Measurements from ENCODE around the gene MEF2D. TPM values are rescaled to one million over a fixed set of nuclear protein-coding genes. Genes with fewer than 3 reads are reported as not detected.

The MEF2D gene
- polyA plus RNA-seq, 1 experiment, result 9.9 TPM

DNA sequence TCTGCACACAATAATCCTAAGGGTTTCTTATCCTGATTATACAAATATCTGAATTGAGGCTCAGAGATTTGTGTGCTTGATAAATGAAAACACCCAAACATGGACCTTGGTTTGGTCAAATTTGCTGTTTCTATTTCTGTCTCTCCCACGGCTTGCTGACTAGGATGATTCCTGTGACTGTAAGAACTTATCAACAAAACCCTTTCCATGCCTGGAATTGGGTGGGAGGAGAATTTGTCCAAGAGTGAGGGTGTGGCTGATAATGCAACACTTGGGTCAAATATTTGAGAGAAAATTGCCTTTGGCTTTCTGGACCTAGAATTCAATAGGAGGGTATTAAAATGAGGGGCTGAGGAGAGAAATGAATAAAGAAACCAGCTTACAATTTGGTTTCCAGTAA, 83.6 kb downstream of the MEF2D start:
- POLR2A ChIA-PET, result no interaction called here
- DNase-seq (ENCODE audit: low read depth, low spot score), result no peak
- Histone ChIP-seq H3K9me3 (ENCODE audit: control insufficient read depth, insufficient read depth, low read length) (peaks cover 8% of the 10 kb centered on the region; the same call in 1 of the 2 replicates), H3K27me3 (ENCODE audit: control insufficient read depth, insufficient read depth, low read length) (peaks cover 64% of the 10 kb centered on the region), H3K4me3 (ENCODE audit: low read depth, low read length) (no peak overlapping the region), H3K27ac (ENCODE audit: low read depth, low read length) (no peak overlapping the region)
- CTCF ChIA-PET, result interaction anchor here (1.6 kb wide), 1 partner anchor 31 kb away, joined by 9 read pairs; no protein-coding TSS in a partner anchor
- TF ChIP-seq CTCF (IDR thresholded peaks at IDR 0.05; ENCODE audit: low read depth, low read length), result no peak

DNA sequence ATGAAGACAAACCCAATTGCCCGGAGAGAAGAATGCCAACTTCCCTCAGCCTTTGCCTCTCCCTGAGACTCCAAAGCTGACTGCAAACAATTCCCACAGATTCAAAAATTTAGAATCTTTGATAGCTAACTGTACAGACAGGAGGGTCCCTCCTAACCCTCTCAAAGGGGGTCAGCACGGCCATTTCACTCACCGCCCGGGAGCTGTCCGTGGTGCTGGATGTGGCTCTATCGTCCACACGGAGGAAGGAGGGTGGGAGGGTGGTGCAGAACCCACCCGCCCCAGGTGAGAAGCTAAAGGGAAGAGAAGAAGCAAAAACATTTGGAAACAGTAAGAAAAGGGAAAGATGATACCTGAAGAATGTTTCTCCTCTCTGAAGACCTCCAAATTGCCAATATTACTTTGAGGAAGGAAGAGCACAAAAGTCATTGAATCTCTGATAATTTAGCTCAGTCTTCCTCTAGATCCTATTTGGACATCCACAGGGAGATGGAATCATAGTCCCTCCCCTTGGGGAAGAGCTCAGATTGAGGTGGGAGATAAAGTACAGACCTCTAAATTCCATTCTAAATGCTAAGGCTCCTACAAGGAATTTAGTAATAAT, 86.0 kb downstream of the MEF2D start:
- TF ChIP-seq CTCF (IDR thresholded peaks at IDR 0.05; ENCODE audit: low read depth, low read length), result no peak
- peaks cover 52% of the 10 kb centered on the region for H3K27me3 ChIP-seq (ENCODE audit: control insufficient read depth, insufficient read depth, low read length)
- no peak overlapping the region for H3K4me3 ChIP-seq (ENCODE audit: low read depth, low read length)
- no peak for DNase-seq (ENCODE audit: low read depth, low spot score)
- POLR2A ChIA-PET, result no interaction called here
- H3K9me3 ChIP-seq (ENCODE audit: control insufficient read depth, insufficient read depth, low read length), result no peaks in the 10 kb centered on the region; the same call in 1 of the 2 replicates
- H3K27ac ChIP-seq (ENCODE audit: low read depth, low read length), result no peak overlapping the region
- CTCF ChIA-PET, result interaction anchor here (1.0 to 2.6 kb wide), 3 partner anchors 29 to 194 kb away, joined by 3 to 14 read pairs (median 3); no protein-coding TSS in a partner anchor

Small RNA genes lying within 50 kb of the gene (small RNA-seq; reads per million reads assigned to genes)
- not detected for gene MIR9-1 (ENCODE audit: insufficient read length, low read depth)
- not detected for gene RF00019 (ENCODE audit: insufficient read length, low read depth)

Other genes with a start within 250 kb of the MEF2D start
- gene SMG5, start 217.9 kb downstream of the MEF2D start, polyA plus RNA-seq (2011; rRNA removed), result 20.8 and 27.8 TPM in 2 replicates
- 1.6 and 1.8 TPM in 2 replicates for gene TMEM79, start 216.4 kb downstream of the MEF2D start, polyA plus RNA-seq (2011; rRNA removed)
- 25.5 and 36.4 TPM in 2 replicates for gene GLMP, start 205.1 kb downstream of the MEF2D start, polyA plus RNA-seq (2011; rRNA removed)
- gene VHLL, start 201.5 kb downstream of the MEF2D start, polyA plus RNA-seq (2011; rRNA removed), result not detected in 2 replicates
- gene CCT3, start 162.5 kb downstream of the MEF2D start, polyA plus RNA-seq (2011; rRNA removed), result 314 and 359 TPM in 2 replicates
- gene TSACC, start 162.2 kb downstream of the MEF2D start, polyA plus RNA-seq (2011; rRNA removed), result 0.27 and 0.48 TPM in 2 replicates
- not detected in 2 replicates for gene RHBG, start 131.6 kb downstream of the MEF2D start, polyA plus RNA-seq (2011; rRNA removed)
- 6.2 and 6.3 TPM in 2 replicates for gene IQGAP3, start 71.8 kb upstream of the MEF2D start, polyA plus RNA-seq (2011; rRNA removed)
- gene TTC24, start 78.9 kb upstream of the MEF2D start, polyA plus RNA-seq (2011; rRNA removed), result not detected in 2 replicates
- 29.9 and 38.7 TPM in 2 replicates for gene NAXE, start 91.0 kb upstream of the MEF2D start, polyA plus RNA-seq (2011; rRNA removed)
- 23.1 and 27.6 TPM in 2 replicates for gene GPATCH4, start 100.7 kb upstream of the MEF2D start, polyA plus RNA-seq (2011; rRNA removed)
- gene HAPLN2, start 118.6 kb upstream of the MEF2D start, polyA plus RNA-seq (2011; rRNA removed), result not detected in 2 replicates
- gene BCAN, start 141.3 kb upstream of the MEF2D start, polyA plus RNA-seq (2011; rRNA removed), result 0.05 TPM in 1 of 2 replicates, not detected in the other
- 15.7 and 19.2 TPM in 2 replicates for gene NES, start 176.6 kb upstream of the MEF2D start, polyA plus RNA-seq (2011; rRNA removed)
- gene CRABP2, start 204.8 kb upstream of the MEF2D start, polyA plus RNA-seq (2011; rRNA removed), result 12.8 and 15.5 TPM in 2 replicates
- gene METTL25B, start 227.7 kb upstream of the MEF2D start, polyA plus RNA-seq (2011; rRNA removed), result 7.9 and 8.3 TPM in 2 replicates
- 25.6 and 29.1 TPM in 2 replicates for gene ISG20L2, start 228.0 kb upstream of the MEF2D start, polyA plus RNA-seq (2011; rRNA removed)
- gene MRPL24, start 240.3 kb upstream of the MEF2D start, polyA plus RNA-seq (2011; rRNA removed), result 65.5 and 80.4 TPM in 2 replicates